GM12891 (cell line): ENCODE data around the gene WLS.

Experiments
- PAX5 ChIP-seq: IDR thresholded peaks from 2 replicates; pipeline ENCODE4 v1.6.1; 2011; ENCODE audit warnings: low read length, moderate library complexity, mild to moderate bottlenecking; ENCODE audit not compliant: insufficient read depth, severe bottlenecking
- POLR2A ChIP-seq: IDR thresholded peaks from 2 replicates; pipeline ENCODE4 v1.6.1; 2011; ENCODE audit warnings: low read depth, low read length, control low read depth
- POLR2AphosphoS5 ChIP-seq: IDR thresholded peaks from 2 replicates; pipeline ENCODE4 v1.6.1; 2011; ENCODE audit warnings: low read depth, low read length, control low read depth
- POU2F2 ChIP-seq: IDR thresholded peaks from 2 replicates; pipeline ENCODE4 v1.6.1; 2011; ENCODE audit warnings: low read depth, mild to moderate bottlenecking, control low read depth, low read length, moderate library complexity
- SPI1 ChIP-seq: IDR thresholded peaks from 2 replicates; pipeline ENCODE4 v1.6.1; 2011; ENCODE audit warnings: low read depth, low read length, control low read depth
- TAF1 ChIP-seq: IDR thresholded peaks from 2 replicates; pipeline ENCODE4 v1.6.1; 2011; ENCODE audit warnings: low read depth, low read length, control low read depth

GRCh38 chr1:68188644-68189340 is 43.5 kb downstream of the WLS start:
- no peak for TF ChIP-seq TAF1
- TF ChIP-seq POLR2A: no peak
- no peak for TF ChIP-seq POLR2AphosphoS5
- TF ChIP-seq PAX5: no peak
- TF ChIP-seq SPI1: no peak
- TF ChIP-seq POU2F2: no peak
